GM23338 (cell line): ENCODE data around the gene HNRNPR. TPM values are rescaled to one million over a fixed set of nuclear protein-coding genes. Genes with fewer than 3 reads are reported as not detected.
A peak's percentile ranks its signal among the peaks of the same experiment; 100 is the strongest.

Experiments used
- ATAC-seq: fragments of 200-7000 bp; cut with Tn5 transposase; 3 replicates; pipeline ENCODE4 v1.9.1; 2020
- DNase-seq: peaks from one replicate; pipeline ENCODE4 v3.0.0-alpha.2; 2015; ENCODE audit warnings: low spot score
- H2AFZ ChIP-seq: fragments of 200-600 bp; sonication (generic); 2 replicates; pipeline ENCODE4 v1.8.0; 2016; ENCODE audit warnings: antibody characterized with exemption, mild to moderate bottlenecking, moderate library complexity
- H3F3A ChIP-seq: fragments of 200-600 bp; sonication (generic); replicated peaks from 2 replicates; pipeline ENCODE4 v1.8.0; 2017; ENCODE audit warnings: antibody characterized with exemption, mixed run types, low read depth
- H3K27ac ChIP-seq: fragments of 200-600 bp; sonication (generic); 2 replicates; pipeline ENCODE4 v1.6.1; 2016; ENCODE audit warnings: low read depth
- H3K27me3 ChIP-seq: fragments of 200-600 bp; sonication (generic); 2 replicates; pipeline ENCODE4 v1.8.0; 2016; ENCODE audit warnings: mild to moderate bottlenecking, mixed run types, moderate library complexity; ENCODE audit not compliant: insufficient read depth
- H3K36me3 ChIP-seq: fragments of 200-600 bp; sonication (generic); 2 replicates; pipeline ENCODE4 v1.8.0; 2016; ENCODE audit warnings: mild to moderate bottlenecking; ENCODE audit not compliant: insufficient read depth
- H3K4me1 ChIP-seq: fragments of 200-600 bp; sonication (generic); 2 replicates; pipeline ENCODE4 v1.8.0; 2016; ENCODE audit warnings: mild to moderate bottlenecking, moderate library complexity; ENCODE audit not compliant: insufficient read depth
- H3K4me2 ChIP-seq: fragments of 200-600 bp; sonication (generic); 2 replicates; pipeline ENCODE4 v1.7.1; 2017; ENCODE audit warnings: mixed run types
- H3K4me3 ChIP-seq: fragments of 200-600 bp; sonication (generic); 2 replicates; pipeline ENCODE4 v1.6.1; 2016; ENCODE audit warnings: mixed run types
- H3K79me2 ChIP-seq: fragments of 200-600 bp; sonication (generic); replicated peaks from 2 replicates; pipeline ENCODE4 v1.8.0; 2017; ENCODE audit warnings: mild to moderate bottlenecking; ENCODE audit not compliant: insufficient read depth
- H3K9me2 ChIP-seq: fragments of 200-600 bp; sonication (generic); 2 replicates; pipeline ENCODE4 v1.8.0; 2017; ENCODE audit not compliant: insufficient read depth
- H4K20me1 ChIP-seq: fragments of 200-600 bp; sonication (generic); replicated peaks from 2 replicates; pipeline ENCODE4 v1.8.0; 2017; ENCODE audit warnings: mild to moderate bottlenecking; ENCODE audit not compliant: insufficient read depth
- H3K27ac Mint-ChIP-seq: 2 replicates; pipeline ENCODE4 v1.8.0; 2020; ENCODE audit warnings: inconsistent platforms, mild to moderate bottlenecking, moderate library complexity, mixed read lengths
- H3K27me3 Mint-ChIP-seq: 3 replicates; pipeline ENCODE4 v1.8.0; 2022; ENCODE audit warnings: low read depth, mild to moderate bottlenecking, moderate library complexity, mixed read lengths, inconsistent platforms; ENCODE audit not compliant: insufficient read depth, poor library complexity
- H3K36me3 Mint-ChIP-seq: 3 replicates; pipeline ENCODE4 v1.8.0; 2021; ENCODE audit warnings: low read depth, mild to moderate bottlenecking, inconsistent platforms, moderate library complexity, mixed read lengths
- H3K4me1 Mint-ChIP-seq: 3 replicates; pipeline ENCODE4 v1.8.0; 2020; ENCODE audit warnings: mild to moderate bottlenecking, inconsistent platforms, mixed read lengths
- H3K4me3 Mint-ChIP-seq: 3 replicates; pipeline ENCODE4 v1.8.0; 2021; ENCODE audit warnings: moderate library complexity, mild to moderate bottlenecking, inconsistent platforms, mixed read lengths
- H3K9me3 Mint-ChIP-seq: 3 replicates; pipeline ENCODE4 v1.8.0; 2020; ENCODE audit warnings: moderate library complexity, mild to moderate bottlenecking, inconsistent platforms, mixed read lengths
- CREB1 ChIP-seq: fragments of 250-450 bp; sonication (Bioruptor Pico); IDR thresholded peaks from 2 replicates; pipeline ENCODE4 v1.5.0; 2020; ENCODE audit warnings: low read depth, mild to moderate bottlenecking, moderate library complexity
- EZH2 ChIP-seq: fragments of 200-600 bp; sonication (generic); IDR thresholded peaks from one replicate; pipeline ENCODE4 v1.8.0; 2017; ENCODE audit warnings: antibody characterized with exemption, mild to moderate bottlenecking, low read depth; ENCODE audit not compliant: unreplicated experiment
- EZH2phosphoT487 ChIP-seq: fragments of 200-600 bp; sonication (generic); IDR thresholded peaks from one replicate; pipeline ENCODE4 v1.8.1; 2018; ENCODE audit warnings: antibody characterized with exemption; ENCODE audit not compliant: unreplicated experiment
- JUNB ChIP-seq: IDR thresholded peaks from one replicate; pipeline ENCODE4 v1.6.1; 2016; ENCODE audit warnings: antibody characterized with exemption; ENCODE audit not compliant: unreplicated experiment
- NANOG ChIP-seq: IDR thresholded peaks from 2 replicates; pipeline ENCODE4 v1.6.1; 2016; ENCODE audit warnings: antibody characterized with exemption, borderline replicate concordance
- STAT1 ChIP-seq: IDR thresholded peaks from one replicate; pipeline ENCODE4 v1.6.1; 2016; ENCODE audit warnings: antibody characterized with exemption; ENCODE audit not compliant: unreplicated experiment
- ZNF114 ChIP-seq: fragments of 250-450 bp; sonication (Bioruptor Pico); IDR thresholded peaks from 2 replicates; pipeline ENCODE4 v1.5.0; 2020; ENCODE audit warnings: mild to moderate bottlenecking, moderate library complexity
- ZNF331 ChIP-seq: fragments of 250-450 bp; sonication (Bioruptor Pico); IDR thresholded peaks from 2 replicates; pipeline ENCODE4 v1.5.0; 2020; ENCODE audit warnings: low read depth, mild to moderate bottlenecking, moderate library complexity
- polyA plus RNA-seq: library from polyadenylated mRNA; unstranded; fragments of >200 nt; fragmentation: Nextera tagmentation; extraction: Ambion mirVana; gene quantifications from 2 replicates; pipeline ENCODE4 v1.2.1, GENCODE V29; 2016
- total RNA-seq: library from RNA; depleted of rRNA; stranded (reverse); fragments of >200 nt; shearing (Covaris generic); gene quantifications from 2 replicates; pipeline ENCODE4 v1.2.3, GENCODE V29; 2014
- TF ChIP-seq, protein P1 (sequence below): IDR thresholded peaks from one replicate; pipeline ENCODE4 v1.6.1; 2018; ENCODE audit warnings: antibody characterized with exemption; ENCODE audit not compliant: unreplicated experiment

The HNRNPR gene
- total and polyA plus RNA-seq, 2 experiments from 2014 or later: 147 to 200 TPM

DNA sequence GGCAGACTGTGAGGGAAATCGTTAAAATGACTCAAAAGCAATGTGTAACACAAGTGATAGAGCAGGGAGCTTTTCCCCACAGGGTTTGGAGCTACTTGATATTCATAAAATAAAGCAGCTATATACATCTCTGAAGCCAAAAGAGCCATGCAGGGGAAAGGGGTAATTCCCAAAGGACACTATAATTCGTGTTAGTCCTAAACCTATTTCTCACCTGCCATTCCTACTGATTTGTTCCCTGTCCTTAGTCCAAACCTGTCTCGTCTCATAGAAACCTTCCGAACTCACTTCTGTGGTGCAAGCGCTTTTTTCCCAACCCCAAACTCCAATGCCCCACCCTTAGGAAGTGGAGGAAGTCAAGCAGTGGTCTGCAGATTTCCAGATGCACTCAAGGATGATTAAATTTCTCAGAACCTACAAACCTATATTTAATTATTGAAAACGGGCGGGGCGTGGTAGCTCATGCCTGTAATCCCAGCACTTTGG, 946 bp upstream of the HNRNPR start:
- H3K27ac ChIP-seq: peak overlapping the region; percentile 84; the same call in 1 of the 2 replicates
- DNase-seq: peak; percentile 12
- TF ChIP-seq ZNF114 (CRISPR knock-in tag) (no peak), EZH2 (peak; percentile 46)
- H3K9me2 ChIP-seq: no peaks in the 10 kb centered on the region
- H3K4me3 Mint-ChIP-seq: peak overlapping the region; percentile 95
- peaks cover 36% of the 10 kb centered on the region for H3K4me1 ChIP-seq
- H3K79me2 ChIP-seq: peaks cover 36% of the 10 kb centered on the region
- no peaks in the 10 kb centered on the region for H3K36me3 Mint-ChIP-seq
- peaks cover 5% of the 10 kb centered on the region; the same call in 1 of the 2 replicates for H3F3A ChIP-seq
- H3K4me1 Mint-ChIP-seq: peaks cover 29% of the 10 kb centered on the region
- H3K4me3 ChIP-seq: peak overlapping the region; percentile 88
- H3K27me3 Mint-ChIP-seq: peaks cover 50% of the 10 kb centered on the region
- no peak for ATAC-seq
- no peaks in the 10 kb centered on the region; the same call in 2 of the 3 replicates for H3K9me3 Mint-ChIP-seq
- peaks cover 34% of the 10 kb centered on the region for H4K20me1 ChIP-seq
- H3K27me3 ChIP-seq: peaks cover 52% of the 10 kb centered on the region
- no peaks in the 10 kb centered on the region for H3K36me3 ChIP-seq
- H3K27ac Mint-ChIP-seq: peak overlapping the region; percentile 97
- peak overlapping the region; percentile 89 for H3K4me2 ChIP-seq
- peak overlapping the region; percentile 96 for H2AFZ ChIP-seq

DNA sequence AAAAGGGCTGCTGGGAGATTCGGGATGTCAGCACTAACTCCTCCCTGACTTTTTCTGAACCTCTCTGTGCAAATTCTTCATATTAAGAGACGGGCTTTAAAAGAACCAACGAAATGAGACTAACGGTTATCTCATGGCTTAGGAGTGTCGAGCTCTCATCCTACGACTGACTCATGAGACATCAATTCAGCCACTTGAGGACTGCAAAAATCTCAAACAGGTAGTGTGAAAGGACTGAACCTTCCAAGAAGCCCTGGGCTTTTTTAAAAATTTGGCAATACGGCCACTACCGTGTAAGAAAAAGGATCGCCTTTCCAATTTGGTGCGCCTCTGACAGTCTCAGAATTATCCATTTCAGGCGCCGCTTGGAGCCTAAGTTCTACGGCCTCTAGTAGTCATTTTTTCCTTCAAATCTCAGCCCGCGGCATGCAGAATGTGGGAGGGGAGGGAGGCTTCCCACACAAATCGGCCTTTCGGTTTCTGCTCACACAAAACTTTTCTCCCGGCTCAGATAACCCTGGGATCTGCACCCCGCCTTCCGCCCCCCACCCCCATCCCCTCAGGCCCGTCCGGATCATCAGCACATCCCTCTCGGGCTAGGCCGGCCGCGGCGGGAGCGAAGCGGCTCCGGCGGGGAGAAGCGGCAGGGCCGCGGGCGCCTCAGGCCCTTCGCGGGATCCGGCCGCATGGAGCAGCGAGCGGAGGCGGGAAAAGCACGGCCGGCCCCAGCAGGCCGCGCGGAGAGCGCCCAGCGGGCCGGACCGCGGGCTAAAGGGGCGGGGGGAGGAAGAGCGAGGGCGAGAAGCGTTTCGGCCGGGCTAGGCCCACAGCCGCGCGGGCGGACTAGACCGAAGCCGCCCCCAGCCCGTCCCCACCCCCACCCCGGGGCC, 618 bp downstream of the HNRNPR start:
- Histone ChIP-seq H2AFZ (no peak overlapping the region), H3K4me2 (peak overlapping the region; percentile 93), H3K27ac (peak overlapping the region; percentile 89), H4K20me1 (peaks cover 48% of the 10 kb centered on the region), H3K4me3 (peak overlapping the region; percentile 88), H3K79me2 (peaks cover 52% of the 10 kb centered on the region), H3K4me1 (peaks cover 36% of the 10 kb centered on the region), H3K36me3 (peaks cover 5% of the 10 kb centered on the region), H3F3A (peaks cover 5% of the 10 kb centered on the region; the same call in 1 of the 2 replicates), H3K9me2 (no peaks in the 10 kb centered on the region), H3K27me3 (peaks cover 36% of the 10 kb centered on the region)
- Mint-ChIP-seq H3K4me3 (peak overlapping the region; percentile 95), H3K4me1 (peaks cover 34% of the 10 kb centered on the region), H3K27ac (peak overlapping the region; percentile 96), H3K9me3 (no peaks in the 10 kb centered on the region; the same call in 2 of the 3 replicates), H3K27me3 (peaks cover 37% of the 10 kb centered on the region), H3K36me3 (peaks cover 4% of the 10 kb centered on the region; the same call in 2 of the 3 replicates)
- TF ChIP-seq NANOG: no peak
- TF ChIP-seq STAT1: no peak
- no peak for TF ChIP-seq JUNB
- TF ChIP-seq ZNF114 (CRISPR knock-in tag): no peak
- DNase-seq (peak; percentile 57), ATAC-seq (peak; percentile 54)

DNA sequence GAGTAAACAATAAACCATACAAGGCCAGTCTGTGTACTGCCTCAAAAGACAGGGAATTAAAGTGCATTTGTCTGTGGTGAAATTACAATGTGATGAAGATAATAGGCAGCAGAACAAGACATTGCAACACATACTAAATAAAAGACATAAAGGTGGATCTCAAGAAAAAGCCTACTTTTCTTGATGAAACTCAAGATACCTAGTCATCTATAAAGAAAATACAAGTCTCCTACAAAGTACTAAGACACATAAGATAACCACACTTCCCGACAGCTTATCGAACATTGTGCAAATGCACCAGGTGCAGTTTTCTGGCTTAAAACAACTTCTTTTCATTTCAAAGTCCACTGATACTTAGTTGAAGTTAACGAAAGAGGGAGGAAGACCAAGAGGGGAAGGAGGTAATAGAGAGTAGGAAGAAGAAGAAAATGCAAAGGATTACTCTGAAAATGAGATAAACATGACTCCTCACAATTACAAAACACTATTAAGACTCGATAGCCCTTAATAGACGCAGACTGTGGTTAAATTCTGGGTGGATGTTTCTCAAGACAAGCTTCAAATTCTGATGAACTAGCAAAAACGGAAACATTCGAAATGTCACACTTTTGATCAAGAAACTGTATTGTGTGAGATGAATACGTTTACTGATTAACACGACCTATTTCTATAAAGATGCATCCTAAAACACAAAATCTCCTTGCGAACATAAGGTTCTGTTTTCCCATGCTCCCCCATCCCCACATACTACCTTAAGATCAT, 2.0 kb downstream of the HNRNPR start:
- peak overlapping the region; percentile 88 for H3K4me3 ChIP-seq
- peaks cover 15% of the 10 kb centered on the region for H3K36me3 Mint-ChIP-seq
- no peak overlapping the region for H2AFZ ChIP-seq
- DNase-seq: no peak
- H3F3A ChIP-seq: peaks cover 5% of the 10 kb centered on the region; the same call in 1 of the 2 replicates
- peaks cover 24% of the 10 kb centered on the region for H3K27me3 Mint-ChIP-seq
- peaks cover 34% of the 10 kb centered on the region for H3K4me1 Mint-ChIP-seq
- no peak overlapping the region for H3K27ac Mint-ChIP-seq
- TF ChIP-seq ZNF114 (CRISPR knock-in tag): no peak
- TF ChIP-seq NANOG: no peak
- TF ChIP-seq, protein P1, sequence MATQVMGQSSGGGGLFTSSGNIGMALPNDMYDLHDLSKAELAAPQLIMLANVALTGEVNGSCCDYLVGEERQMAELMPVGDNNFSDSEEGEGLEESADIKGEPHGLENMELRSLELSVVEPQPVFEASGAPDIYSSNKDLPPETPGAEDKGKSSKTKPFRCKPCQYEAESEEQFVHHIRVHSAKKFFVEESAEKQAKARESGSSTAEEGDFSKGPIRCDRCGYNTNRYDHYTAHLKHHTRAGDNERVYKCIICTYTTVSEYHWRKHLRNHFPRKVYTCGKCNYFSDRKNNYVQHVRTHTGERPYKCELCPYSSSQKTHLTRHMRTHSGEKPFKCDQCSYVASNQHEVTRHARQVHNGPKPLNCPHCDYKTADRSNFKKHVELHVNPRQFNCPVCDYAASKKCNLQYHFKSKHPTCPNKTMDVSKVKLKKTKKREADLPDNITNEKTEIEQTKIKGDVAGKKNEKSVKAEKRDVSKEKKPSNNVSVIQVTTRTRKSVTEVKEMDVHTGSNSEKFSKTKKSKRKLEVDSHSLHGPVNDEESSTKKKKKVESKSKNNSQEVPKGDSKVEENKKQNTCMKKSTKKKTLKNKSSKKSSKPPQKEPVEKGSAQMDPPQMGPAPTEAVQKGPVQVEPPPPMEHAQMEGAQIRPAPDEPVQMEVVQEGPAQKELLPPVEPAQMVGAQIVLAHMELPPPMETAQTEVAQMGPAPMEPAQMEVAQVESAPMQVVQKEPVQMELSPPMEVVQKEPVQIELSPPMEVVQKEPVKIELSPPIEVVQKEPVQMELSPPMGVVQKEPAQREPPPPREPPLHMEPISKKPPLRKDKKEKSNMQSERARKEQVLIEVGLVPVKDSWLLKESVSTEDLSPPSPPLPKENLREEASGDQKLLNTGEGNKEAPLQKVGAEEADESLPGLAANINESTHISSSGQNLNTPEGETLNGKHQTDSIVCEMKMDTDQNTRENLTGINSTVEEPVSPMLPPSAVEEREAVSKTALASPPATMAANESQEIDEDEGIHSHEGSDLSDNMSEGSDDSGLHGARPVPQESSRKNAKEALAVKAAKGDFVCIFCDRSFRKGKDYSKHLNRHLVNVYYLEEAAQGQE: no peak
- no peak for TF ChIP-seq CREB1 (CRISPR knock-in tag)
- no peak for TF ChIP-seq EZH2
- no peak for TF ChIP-seq ZNF331
- TF ChIP-seq EZH2phosphoT487: no peak
- H3K4me1 ChIP-seq: peaks cover 36% of the 10 kb centered on the region
- peaks cover 61% of the 10 kb centered on the region for H4K20me1 ChIP-seq
- peak overlapping the region; percentile 95 for H3K4me3 Mint-ChIP-seq
- peak overlapping the region; percentile 93 for H3K4me2 ChIP-seq
- H3K79me2 ChIP-seq: peaks cover 66% of the 10 kb centered on the region
- peaks cover 16% of the 10 kb centered on the region for H3K36me3 ChIP-seq
- ATAC-seq: no peak
- peaks cover 23% of the 10 kb centered on the region for H3K27me3 ChIP-seq
- H3K27ac ChIP-seq: no peak overlapping the region
- no peaks in the 10 kb centered on the region for H3K9me2 ChIP-seq
- no peaks in the 10 kb centered on the region; the same call in 2 of the 3 replicates for H3K9me3 Mint-ChIP-seq
